Measurements from ENCODE around the gene DHX15. TPM values are rescaled to one million over a fixed set of nuclear protein-coding genes. Genes with fewer than 3 reads are reported as not detected.

The DHX15 gene
- total and polyA plus RNA-seq, 10 of the 15 experiments (the other 5 are each of a cell fraction or from before 2014, with no cell fraction given) = 166 to 269 (median 184) TPM

DNA sequence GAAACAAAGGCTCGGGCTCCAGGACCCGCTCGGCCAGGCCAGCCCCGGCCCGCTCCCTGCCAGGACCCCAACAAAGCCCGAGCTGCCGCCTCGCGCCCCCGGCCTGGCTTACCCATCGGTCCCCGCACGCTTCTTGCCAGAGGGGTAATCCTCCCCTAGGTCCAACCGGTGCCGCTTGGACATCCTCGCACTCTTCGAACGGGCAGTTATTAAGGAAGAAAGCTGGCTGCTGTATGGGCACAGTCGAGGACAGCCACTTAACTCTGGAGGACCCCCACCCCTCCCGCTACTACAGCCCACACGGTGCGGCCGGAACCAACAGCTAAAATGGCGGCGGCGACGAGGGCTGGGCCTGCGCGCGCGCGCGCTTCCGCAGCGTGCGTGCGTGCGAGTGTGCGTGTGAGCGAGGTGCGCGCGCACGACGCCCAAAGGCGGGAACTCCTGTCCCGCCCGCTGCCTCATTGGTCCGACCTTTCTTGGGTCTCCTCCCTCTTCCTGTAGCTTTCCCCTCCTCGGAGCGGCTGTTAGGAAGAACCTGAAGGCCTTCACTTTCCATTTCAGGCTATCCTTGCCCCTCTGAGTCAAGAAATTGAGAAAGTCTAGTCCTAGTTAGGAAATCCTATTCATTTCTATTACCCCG is at the start of gene DHX15 (continued):
- TF ChIP-seq, protein P1, sequence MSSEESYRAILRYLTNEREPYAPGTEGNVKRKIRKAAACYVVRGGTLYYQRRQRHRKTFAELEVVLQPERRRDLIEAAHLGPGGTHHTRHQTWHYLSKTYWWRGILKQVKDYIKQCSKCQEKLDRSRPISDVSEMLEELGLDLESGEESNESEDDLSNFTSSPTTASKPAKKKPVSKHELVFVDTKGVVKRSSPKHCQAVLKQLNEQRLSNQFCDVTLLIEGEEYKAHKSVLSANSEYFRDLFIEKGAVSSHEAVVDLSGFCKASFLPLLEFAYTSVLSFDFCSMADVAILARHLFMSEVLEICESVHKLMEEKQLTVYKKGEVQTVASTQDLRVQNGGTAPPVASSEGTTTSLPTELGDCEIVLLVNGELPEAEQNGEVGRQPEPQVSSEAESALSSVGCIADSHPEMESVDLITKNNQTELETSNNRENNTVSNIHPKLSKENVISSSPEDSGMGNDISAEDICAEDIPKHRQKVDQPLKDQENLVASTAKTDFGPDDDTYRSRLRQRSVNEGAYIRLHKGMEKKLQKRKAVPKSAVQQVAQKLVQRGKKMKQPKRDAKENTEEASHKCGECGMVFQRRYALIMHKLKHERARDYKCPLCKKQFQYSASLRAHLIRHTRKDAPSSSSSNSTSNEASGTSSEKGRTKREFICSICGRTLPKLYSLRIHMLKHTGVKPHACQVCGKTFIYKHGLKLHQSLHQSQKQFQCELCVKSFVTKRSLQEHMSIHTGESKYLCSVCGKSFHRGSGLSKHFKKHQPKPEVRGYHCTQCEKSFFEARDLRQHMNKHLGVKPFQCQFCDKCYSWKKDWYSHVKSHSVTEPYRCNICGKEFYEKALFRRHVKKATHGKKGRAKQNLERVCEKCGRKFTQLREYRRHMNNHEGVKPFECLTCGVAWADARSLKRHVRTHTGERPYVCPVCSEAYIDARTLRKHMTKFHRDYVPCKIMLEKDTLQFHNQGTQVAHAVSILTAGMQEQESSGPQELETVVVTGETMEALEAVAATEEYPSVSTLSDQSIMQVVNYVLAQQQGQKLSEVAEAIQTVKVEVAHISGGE (CRISPR knock-in tag; IDR thresholded peaks at IDR 0.05) = no peak
- TF ChIP-seq, protein P2, sequence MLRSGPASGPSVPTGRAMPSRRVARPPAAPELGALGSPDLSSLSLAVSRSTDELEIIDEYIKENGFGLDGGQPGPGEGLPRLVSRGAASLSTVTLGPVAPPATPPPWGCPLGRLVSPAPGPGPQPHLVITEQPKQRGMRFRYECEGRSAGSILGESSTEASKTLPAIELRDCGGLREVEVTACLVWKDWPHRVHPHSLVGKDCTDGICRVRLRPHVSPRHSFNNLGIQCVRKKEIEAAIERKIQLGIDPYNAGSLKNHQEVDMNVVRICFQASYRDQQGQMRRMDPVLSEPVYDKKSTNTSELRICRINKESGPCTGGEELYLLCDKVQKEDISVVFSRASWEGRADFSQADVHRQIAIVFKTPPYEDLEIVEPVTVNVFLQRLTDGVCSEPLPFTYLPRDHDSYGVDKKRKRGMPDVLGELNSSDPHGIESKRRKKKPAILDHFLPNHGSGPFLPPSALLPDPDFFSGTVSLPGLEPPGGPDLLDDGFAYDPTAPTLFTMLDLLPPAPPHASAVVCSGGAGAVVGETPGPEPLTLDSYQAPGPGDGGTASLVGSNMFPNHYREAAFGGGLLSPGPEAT (IDR thresholded peaks at IDR 0.05; ENCODE audit: low read depth) = no peak
- TF ChIP-seq MTA2 (IDR thresholded peaks at IDR 0.05; ENCODE audit: low read depth) (no peak), HDGF (IDR thresholded peaks at IDR 0.05) (no peak), ATF7 (IDR thresholded peaks at IDR 0.05; ENCODE audit: low read depth) (no peak), MEF2A (IDR thresholded peaks at IDR 0.05; ENCODE audit: insufficient read depth, low read depth, low read length) (no peak), ZNF274 (IDR thresholded peaks at IDR 0.05; ENCODE audit: insufficient read depth, insufficient read length) (no peak), RAD21 (IDR thresholded peaks at IDR 0.05; ENCODE audit: insufficient read depth, low read depth, low read length) (no peak), STAT3 (IDR thresholded peaks at IDR 0.05; ENCODE audit: low read depth, low read length) (no peak), TARDBP (IDR thresholded peaks at IDR 0.05; ENCODE audit: borderline replicate concordance) (no peak), ZNF384 (IDR thresholded peaks at IDR 0.05; ENCODE audit: borderline replicate concordance, low read depth, low read length) (no peak), TAF1 (IDR thresholded peaks at IDR 0.05; ENCODE audit: borderline replicate concordance, low read depth, low read length) (peak; percentile 76), NFYA (IDR thresholded peaks at IDR 0.05; ENCODE audit: borderline replicate concordance, low read depth, low read length) (no peak)
- TF ChIP-seq, protein P3, sequence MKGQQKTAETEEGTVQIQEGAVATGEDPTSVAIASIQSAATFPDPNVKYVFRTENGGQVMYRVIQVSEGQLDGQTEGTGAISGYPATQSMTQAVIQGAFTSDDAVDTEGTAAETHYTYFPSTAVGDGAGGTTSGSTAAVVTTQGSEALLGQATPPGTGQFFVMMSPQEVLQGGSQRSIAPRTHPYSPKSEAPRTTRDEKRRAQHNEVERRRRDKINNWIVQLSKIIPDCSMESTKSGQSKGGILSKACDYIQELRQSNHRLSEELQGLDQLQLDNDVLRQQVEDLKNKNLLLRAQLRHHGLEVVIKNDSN (IDR thresholded peaks at IDR 0.05; ENCODE audit: borderline replicate concordance, extremely low read length, insufficient read depth, low read depth, low read length) = no peak
- TF ChIP-seq, protein P4, sequence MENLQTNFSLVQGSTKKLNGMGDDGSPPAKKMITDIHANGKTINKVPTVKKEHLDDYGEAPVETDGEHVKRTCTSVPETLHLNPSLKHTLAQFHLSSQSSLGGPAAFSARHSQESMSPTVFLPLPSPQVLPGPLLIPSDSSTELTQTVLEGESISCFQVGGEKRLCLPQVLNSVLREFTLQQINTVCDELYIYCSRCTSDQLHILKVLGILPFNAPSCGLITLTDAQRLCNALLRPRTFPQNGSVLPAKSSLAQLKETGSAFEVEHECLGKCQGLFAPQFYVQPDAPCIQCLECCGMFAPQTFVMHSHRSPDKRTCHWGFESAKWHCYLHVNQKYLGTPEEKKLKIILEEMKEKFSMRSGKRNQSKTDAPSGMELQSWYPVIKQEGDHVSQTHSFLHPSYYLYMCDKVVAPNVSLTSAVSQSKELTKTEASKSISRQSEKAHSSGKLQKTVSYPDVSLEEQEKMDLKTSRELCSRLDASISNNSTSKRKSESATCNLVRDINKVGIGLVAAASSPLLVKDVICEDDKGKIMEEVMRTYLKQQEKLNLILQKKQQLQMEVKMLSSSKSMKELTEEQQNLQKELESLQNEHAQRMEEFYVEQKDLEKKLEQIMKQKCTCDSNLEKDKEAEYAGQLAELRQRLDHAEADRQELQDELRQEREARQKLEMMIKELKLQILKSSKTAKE (IDR thresholded peaks at IDR 0.05; ENCODE audit: low read depth, poor library complexity, severe bottlenecking) = no peak
- TF ChIP-seq, protein P5, sequence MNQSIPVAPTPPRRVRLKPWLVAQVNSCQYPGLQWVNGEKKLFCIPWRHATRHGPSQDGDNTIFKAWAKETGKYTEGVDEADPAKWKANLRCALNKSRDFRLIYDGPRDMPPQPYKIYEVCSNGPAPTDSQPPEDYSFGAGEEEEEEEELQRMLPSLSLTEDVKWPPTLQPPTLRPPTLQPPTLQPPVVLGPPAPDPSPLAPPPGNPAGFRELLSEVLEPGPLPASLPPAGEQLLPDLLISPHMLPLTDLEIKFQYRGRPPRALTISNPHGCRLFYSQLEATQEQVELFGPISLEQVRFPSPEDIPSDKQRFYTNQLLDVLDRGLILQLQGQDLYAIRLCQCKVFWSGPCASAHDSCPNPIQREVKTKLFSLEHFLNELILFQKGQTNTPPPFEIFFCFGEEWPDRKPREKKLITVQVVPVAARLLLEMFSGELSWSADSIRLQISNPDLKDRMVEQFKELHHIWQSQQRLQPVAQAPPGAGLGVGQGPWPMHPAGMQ (IDR thresholded peaks at IDR 0.05; ENCODE audit: borderline replicate concordance) = no peak
